Measurements from ENCODE around the gene FOXP1.

Gene FOXP1

DNA sequence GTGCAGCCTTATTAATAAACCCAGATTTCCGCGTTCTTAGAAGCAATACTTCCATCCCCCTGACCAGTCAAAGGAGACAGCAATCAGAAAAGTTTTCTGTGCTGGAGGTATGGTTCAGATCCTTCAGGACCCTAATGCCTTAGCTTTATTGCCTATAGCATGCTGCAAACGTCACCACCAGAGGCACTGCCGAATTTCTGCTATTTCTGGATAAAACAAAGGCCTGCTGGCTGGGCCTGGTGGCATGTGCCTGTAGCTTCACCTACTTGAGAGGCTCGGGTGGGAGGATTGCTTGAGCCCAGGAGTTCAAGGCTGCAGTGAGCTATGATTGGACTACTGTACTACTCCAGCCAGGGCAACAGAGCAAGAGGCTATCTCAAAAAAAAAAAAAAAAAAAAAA is 407.2 kb downstream of the FOXP1 start:
- no peak for DNase-seq (ENCODE audit: insufficient read length)
- no peak for TF ChIP-seq POLR2A (IDR thresholded peaks at IDR 0.05; ENCODE audit: low read depth, low read length)
- TF ChIP-seq POLR2AphosphoS5 (IDR thresholded peaks at IDR 0.05; ENCODE audit: low read depth, low read length): no peak
- no peak for TF ChIP-seq TAF1 (IDR thresholded peaks at IDR 0.05; ENCODE audit: borderline replicate concordance, low read depth, low read length)
- FAIRE-seq: no peak

- TF ChIP-seq POLR2AphosphoS5 (IDR thresholded peaks at IDR 0.05; ENCODE audit: low read depth, low read length) (no peak), POLR2A (IDR thresholded peaks at IDR 0.05; ENCODE audit: low read depth, low read length) (no peak), TAF1 (IDR thresholded peaks at IDR 0.05; ENCODE audit: borderline replicate concordance, low read depth, low read length) (no peak)
- FAIRE-seq (no peak), DNase-seq (ENCODE audit: insufficient read length) (no peak)
Observed at GRCh38 chr3:71175691-71176365, 407.7 kb downstream of the FOXP1 start.

GRCh38 chr3:71172951-71173350 is 410.6 kb downstream of the FOXP1 start:
- TF ChIP-seq TAF1 (IDR thresholded peaks at IDR 0.05; ENCODE audit: borderline replicate concordance, low read depth, low read length) (no peak), POLR2AphosphoS5 (IDR thresholded peaks at IDR 0.05; ENCODE audit: low read depth, low read length) (no peak), POLR2A (IDR thresholded peaks at IDR 0.05; ENCODE audit: low read depth, low read length) (no peak)
- DNase-seq (ENCODE audit: insufficient read length): no peak
- no peak for FAIRE-seq

DNA sequence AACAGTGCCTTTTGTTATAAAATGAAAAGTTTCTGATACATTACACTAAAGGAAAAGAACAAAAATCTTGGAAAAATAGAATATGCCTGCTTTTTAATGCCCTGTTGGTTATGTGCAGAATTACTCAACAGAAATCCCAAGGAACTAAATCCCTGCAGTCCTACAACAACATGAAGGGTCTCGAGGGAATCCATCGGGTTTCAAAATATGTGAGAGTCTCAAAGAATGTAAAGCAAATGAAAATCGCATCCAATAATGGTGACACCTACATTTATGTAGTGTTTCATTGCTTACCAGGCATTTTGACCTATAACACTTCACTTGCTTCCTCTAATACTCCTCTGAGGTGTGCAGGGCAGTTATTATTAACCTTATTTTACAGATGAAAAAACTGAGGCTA is 411.3 kb downstream of the FOXP1 start:
- FAIRE-seq: no peak
- TF ChIP-seq POLR2A (IDR thresholded peaks at IDR 0.05; ENCODE audit: low read depth, low read length) (no peak), TAF1 (IDR thresholded peaks at IDR 0.05; ENCODE audit: borderline replicate concordance, low read depth, low read length) (no peak), POLR2AphosphoS5 (IDR thresholded peaks at IDR 0.05; ENCODE audit: low read depth, low read length) (no peak)

GRCh38 chr3:71171247-71171646 is 412.3 kb downstream of the FOXP1 start:
- DNase-seq (ENCODE audit: insufficient read length): no peak
- TF ChIP-seq POLR2AphosphoS5 (IDR thresholded peaks at IDR 0.05; ENCODE audit: low read depth, low read length) (no peak), TAF1 (IDR thresholded peaks at IDR 0.05; ENCODE audit: borderline replicate concordance, low read depth, low read length) (no peak), POLR2A (IDR thresholded peaks at IDR 0.05; ENCODE audit: low read depth, low read length) (no peak)
- no peak for FAIRE-seq

More for the DNA sequence above, 411.3 kb downstream of the FOXP1 start:
- no peak for DNase-seq (ENCODE audit: insufficient read length)

GRCh38 chr3:71168880-71169411 is 414.6 kb downstream of the FOXP1 start:
- DNase-seq (ENCODE audit: insufficient read length): no peak
- TF ChIP-seq TAF1 (IDR thresholded peaks at IDR 0.05; ENCODE audit: borderline replicate concordance, low read depth, low read length) (no peak), POLR2AphosphoS5 (IDR thresholded peaks at IDR 0.05; ENCODE audit: low read depth, low read length) (no peak), POLR2A (IDR thresholded peaks at IDR 0.05; ENCODE audit: low read depth, low read length) (no peak)
- FAIRE-seq: no peak

DNA sequence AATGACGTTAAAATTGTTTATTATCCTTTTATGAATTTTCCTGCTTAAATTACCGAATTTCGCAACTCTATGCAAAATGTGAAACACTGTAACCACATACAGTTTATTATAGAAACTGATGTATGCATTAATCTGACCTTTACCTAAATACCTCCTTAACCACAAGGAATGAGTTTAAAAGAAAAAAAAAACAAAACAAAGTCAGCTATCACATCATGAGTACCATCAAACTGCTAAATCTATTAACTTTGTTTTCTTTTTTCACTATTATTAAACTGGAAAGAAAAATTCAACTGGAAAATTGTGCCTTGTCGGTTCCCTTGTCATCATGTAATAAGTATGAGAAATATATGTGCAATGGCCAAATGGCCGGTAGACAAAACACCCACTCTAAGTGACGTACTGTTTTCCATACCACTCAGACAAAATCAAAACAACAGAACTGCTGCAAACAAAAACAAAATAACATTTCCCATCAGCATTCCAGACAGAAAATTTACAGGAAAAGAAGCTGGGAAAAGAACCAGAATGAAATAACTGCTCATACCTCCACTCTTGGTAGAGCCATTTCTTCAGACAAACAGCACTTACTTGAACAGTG is 415.3 kb downstream of the FOXP1 start:
- no peak for DNase-seq (ENCODE audit: insufficient read length)
- TF ChIP-seq TAF1 (IDR thresholded peaks at IDR 0.05; ENCODE audit: borderline replicate concordance, low read depth, low read length): no peak
- no peak for TF ChIP-seq POLR2A (IDR thresholded peaks at IDR 0.05; ENCODE audit: low read depth, low read length)
- TF ChIP-seq POLR2AphosphoS5 (IDR thresholded peaks at IDR 0.05; ENCODE audit: low read depth, low read length): no peak
- FAIRE-seq: no peak

DNA sequence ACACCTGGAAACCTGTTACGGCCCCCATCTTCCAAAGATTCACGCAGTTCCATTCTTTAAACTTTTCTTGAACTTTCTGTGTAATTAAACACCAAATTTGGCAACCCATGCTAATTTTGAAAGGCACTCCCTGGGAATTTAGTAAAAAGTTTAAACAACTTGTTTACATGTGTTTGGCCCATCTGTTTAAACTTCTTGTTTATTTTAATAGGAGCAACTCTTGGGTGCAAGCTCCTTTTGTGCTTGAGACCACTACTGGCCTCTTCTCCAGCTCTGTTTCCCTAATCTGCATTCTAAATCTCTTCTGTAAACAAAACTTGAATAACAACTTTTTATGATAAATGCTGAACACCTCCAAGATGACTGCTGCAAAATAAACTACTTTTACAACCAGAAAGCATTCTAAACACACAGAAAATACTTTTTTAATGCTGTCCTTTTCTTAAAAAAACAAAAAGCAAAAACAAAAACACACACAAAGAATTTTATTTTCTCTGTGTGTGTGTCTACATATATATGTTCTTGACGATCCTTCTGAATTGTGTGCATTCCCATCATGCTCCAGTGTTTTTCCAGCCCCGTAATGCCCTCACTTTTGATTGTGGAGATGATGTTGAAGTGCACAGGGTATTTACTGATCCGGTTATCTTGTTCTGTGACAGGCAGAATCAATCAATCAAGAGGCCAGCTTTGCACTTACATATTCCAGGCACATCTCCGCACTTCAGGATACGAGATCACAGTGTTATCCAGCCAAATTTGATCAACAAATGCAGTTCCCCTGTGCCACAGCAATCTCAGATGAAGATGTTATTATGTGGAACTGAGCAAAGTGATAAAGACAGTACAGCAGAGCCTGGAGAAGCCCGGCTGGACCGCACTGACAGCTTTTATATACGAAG is 416.9 kb downstream of the FOXP1 start:
- DNase-seq (ENCODE audit: insufficient read length) (no peak), FAIRE-seq (no peak)
- TF ChIP-seq POLR2AphosphoS5 (IDR thresholded peaks at IDR 0.05; ENCODE audit: low read depth, low read length) (no peak), POLR2A (IDR thresholded peaks at IDR 0.05; ENCODE audit: low read depth, low read length) (no peak), TAF1 (IDR thresholded peaks at IDR 0.05; ENCODE audit: borderline replicate concordance, low read depth, low read length) (no peak)

- TF ChIP-seq TAF1 (IDR thresholded peaks at IDR 0.05; ENCODE audit: borderline replicate concordance, low read depth, low read length) (no peak), POLR2A (IDR thresholded peaks at IDR 0.05; ENCODE audit: low read depth, low read length) (no peak), POLR2AphosphoS5 (IDR thresholded peaks at IDR 0.05; ENCODE audit: low read depth, low read length) (no peak)
- no peak for FAIRE-seq
- no peak for DNase-seq (ENCODE audit: insufficient read length)
Observed at GRCh38 chr3:71164881-71165280, 418.6 kb downstream of the FOXP1 start.

GRCh38 chr3:71163198-71163918 is 420.2 kb downstream of the FOXP1 start:
- DNase-seq (ENCODE audit: insufficient read length) (no peak), FAIRE-seq (no peak)
- TF ChIP-seq TAF1 (IDR thresholded peaks at IDR 0.05; ENCODE audit: borderline replicate concordance, low read depth, low read length) (no peak), POLR2A (IDR thresholded peaks at IDR 0.05; ENCODE audit: low read depth, low read length) (no peak), POLR2AphosphoS5 (IDR thresholded peaks at IDR 0.05; ENCODE audit: low read depth, low read length) (no peak)

DNA sequence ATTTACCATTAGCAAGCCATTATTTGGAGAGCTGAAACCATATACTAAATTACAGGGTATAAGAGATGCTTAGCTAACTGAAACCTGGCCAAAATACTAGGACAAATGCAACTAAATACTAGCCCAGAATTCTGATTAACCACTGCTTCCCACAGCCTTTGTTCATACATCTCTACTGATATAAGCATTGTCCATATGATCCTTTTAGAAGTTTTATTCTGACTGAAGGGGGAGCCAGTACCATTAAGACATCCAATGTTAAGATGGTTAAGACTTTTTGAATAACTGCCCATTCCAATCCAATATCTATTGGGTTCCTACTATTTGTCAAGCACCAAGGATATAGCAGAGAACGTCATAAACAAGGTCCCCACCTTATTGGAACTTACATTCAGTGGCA is 421.3 kb downstream of the FOXP1 start:
- FAIRE-seq: no peak
- no peak for DNase-seq (ENCODE audit: insufficient read length)

More for the DNA sequence above, 421.3 kb downstream of the FOXP1 start:
- TF ChIP-seq TAF1 (IDR thresholded peaks at IDR 0.05; ENCODE audit: borderline replicate concordance, low read depth, low read length) (no peak), POLR2AphosphoS5 (IDR thresholded peaks at IDR 0.05; ENCODE audit: low read depth, low read length) (no peak), POLR2A (IDR thresholded peaks at IDR 0.05; ENCODE audit: low read depth, low read length) (no peak)

All from GM12892 (cell line).